ENCODE measurements around the gene CNTN4. TPM values are rescaled to one million over a fixed set of nuclear protein-coding genes. Genes with fewer than 3 reads are reported as not detected.

The CNTN4 gene
- total RNA-seq, 1 donor from 2014 or later: 0.52 TPM

GRCh38 chr3:2872884-2873283 is 774.2 kb downstream of the CNTN4 start:
- Mint-ChIP-seq H3K36me3 (ENCODE audit: low read depth) (no peaks in the 10 kb centered on the region), H3K4me1 (ENCODE audit: low read depth) (no peaks in the 10 kb centered on the region), H3K27ac (ENCODE audit: unreplicated experiment) (no peak overlapping the region), H3K27me3 (ENCODE audit: low read depth) (peaks cover 2% of the 10 kb centered on the region), H3K9me3 (ENCODE audit: low read depth) (no peaks in the 10 kb centered on the region), H3K4me3 (ENCODE audit: unreplicated experiment) (no peak overlapping the region)
- TF ChIP-seq CTCF (IDR thresholded peaks at IDR 0.05): no peak
- DNase-seq (ENCODE audit: low spot score): no peak

- Mint-ChIP-seq H3K36me3 (ENCODE audit: low read depth) (no peaks in the 10 kb centered on the region), H3K4me3 (ENCODE audit: unreplicated experiment) (no peak overlapping the region), H3K4me1 (ENCODE audit: low read depth) (no peaks in the 10 kb centered on the region), H3K27me3 (ENCODE audit: low read depth) (peaks cover 2% of the 10 kb centered on the region), H3K9me3 (ENCODE audit: low read depth) (peaks cover 4% of the 10 kb centered on the region), H3K27ac (ENCODE audit: unreplicated experiment) (no peak overlapping the region)
- DNase-seq (ENCODE audit: low spot score): no peak
- TF ChIP-seq CTCF (IDR thresholded peaks at IDR 0.05): no peak
Measured at GRCh38 chr3:2873986-2874385, 775.3 kb downstream of the CNTN4 start.

GRCh38 chr3:2875699-2876098 is 777.0 kb downstream of the CNTN4 start:
- H3K4me1 Mint-ChIP-seq (ENCODE audit: low read depth): no peaks in the 10 kb centered on the region
- no peaks in the 10 kb centered on the region for H3K36me3 Mint-ChIP-seq (ENCODE audit: low read depth)
- H3K27ac Mint-ChIP-seq (ENCODE audit: unreplicated experiment): no peak overlapping the region
- H3K9me3 Mint-ChIP-seq (ENCODE audit: low read depth): peaks cover 6% of the 10 kb centered on the region
- DNase-seq (ENCODE audit: low spot score): no peak
- TF ChIP-seq CTCF (IDR thresholded peaks at IDR 0.05): no peak
- no peak overlapping the region for H3K4me3 Mint-ChIP-seq (ENCODE audit: unreplicated experiment)
- H3K27me3 Mint-ChIP-seq (ENCODE audit: low read depth): peaks cover 2% of the 10 kb centered on the region

GRCh38 chr3:2876362-2876761 is 777.7 kb downstream of the CNTN4 start:
- Mint-ChIP-seq H3K36me3 (ENCODE audit: low read depth) (no peaks in the 10 kb centered on the region), H3K9me3 (ENCODE audit: low read depth) (peaks cover 6% of the 10 kb centered on the region), H3K27me3 (ENCODE audit: low read depth) (peaks cover 2% of the 10 kb centered on the region), H3K4me3 (ENCODE audit: unreplicated experiment) (no peak overlapping the region), H3K4me1 (ENCODE audit: low read depth) (no peaks in the 10 kb centered on the region), H3K27ac (ENCODE audit: unreplicated experiment) (no peak overlapping the region)
- DNase-seq (ENCODE audit: low spot score): no peak
- no peak for TF ChIP-seq CTCF (IDR thresholded peaks at IDR 0.05)

GRCh38 chr3:2879023-2879422 is 780.4 kb downstream of the CNTN4 start:
- H3K36me3 Mint-ChIP-seq (ENCODE audit: low read depth): no peaks in the 10 kb centered on the region
- TF ChIP-seq CTCF (IDR thresholded peaks at IDR 0.05): no peak
- peaks cover 6% of the 10 kb centered on the region for H3K9me3 Mint-ChIP-seq (ENCODE audit: low read depth)
- no peak for DNase-seq (ENCODE audit: low spot score)
- H3K4me3 Mint-ChIP-seq (ENCODE audit: unreplicated experiment): no peak overlapping the region
- H3K4me1 Mint-ChIP-seq (ENCODE audit: low read depth): no peaks in the 10 kb centered on the region
- H3K27me3 Mint-ChIP-seq (ENCODE audit: low read depth): no peaks in the 10 kb centered on the region
- H3K27ac Mint-ChIP-seq (ENCODE audit: unreplicated experiment): no peak overlapping the region

All from chondrocyte (in vitro differentiated cells).